Common myeloid progenitor, CD34-positive (primary cell): ENCODE results near the gene LNP1.

Experiments used
- CTCF ChIA-PET: fragments of 350-600 bp; sonication (Branson Sonifier 250); formaldehyde crosslinking; loops from one replicate; lab custom pipeline; 2021; ENCODE audit warnings: antibody characterized with exemption; lab: Charles Lee
- POLR2A ChIA-PET: fragments of 350-600 bp; sonication (Branson Sonifier 250); formaldehyde crosslinking; loops from one replicate; lab custom pipeline; 2021; ENCODE audit warnings: antibody characterized with exemption; lab: Charles Lee
- DNase-seq, 3 donors: peaks; one replicate each; pipeline versions ENCODE4 v3.0.0 to v3.0.0-alpha.2; 2013
- H3K27ac ChIP-seq, 2 experiments: 1 replicate in 1 of 2; 2 replicates in 1 of 2; pipeline ENCODE4 v1.7.0; 2013; ENCODE audit warnings: inconsistent platforms in 2 of 2, low read length in 2 of 2, mild to moderate bottlenecking in 2 of 2, low read depth in 1 of 2, moderate library complexity in 1 of 2; ENCODE audit not compliant: severe bottlenecking in 2 of 2, insufficient read depth in 1 of 2, poor library complexity in 1 of 2
- H3K27me3 ChIP-seq, 5 experiments: replicated peaks in 2 of 5; 1 replicate in 3 of 5; 2 replicates in 2 of 5; pipeline versions ENCODE4 v1.6.1 to v1.7.0; 2013; ENCODE audit warnings: low read length in 4 of 5, mild to moderate bottlenecking in 2 of 5, moderate library complexity in 2 of 5, inconsistent platforms in 1 of 5; ENCODE audit not compliant: insufficient read depth in 5 of 5, control insufficient read depth in 4 of 5
- H3K36me3 ChIP-seq, 4 experiments: 1 replicate in 2 of 4; 2 replicates in 2 of 4; pipeline versions ENCODE4 v1.6.1 to v1.7.0; 2013; ENCODE audit warnings: low read length in 3 of 4, control low read depth in 1 of 4, mild to moderate bottlenecking in 1 of 4; ENCODE audit not compliant: control insufficient read depth in 4 of 4, insufficient read depth in 4 of 4
- H3K4me1 ChIP-seq, 4 experiments: 1 replicate in 3 of 4; 2 replicates in 1 of 4; pipeline versions ENCODE4 v1.6.1 to v1.7.1; 2013; ENCODE audit warnings: low read length in 3 of 4, mild to moderate bottlenecking in 3 of 4, control low read depth in 1 of 4, inconsistent platforms in 1 of 4, moderate library complexity in 1 of 4; ENCODE audit not compliant: control insufficient read depth in 4 of 4, insufficient read depth in 4 of 4; ENCODE audit errors: control extremely low read depth in 1 of 4
- H3K4me3 ChIP-seq, 7 experiments: 1 replicate in 4 of 7; 2 replicates in 3 of 7; pipeline versions ENCODE4 v1.5.1 to v1.7.0; 2013; ENCODE audit warnings: mild to moderate bottlenecking in 7 of 7, low read length in 6 of 7, moderate library complexity in 6 of 7, inconsistent platforms in 2 of 7, low read depth in 2 of 7, control low read depth in 1 of 7; ENCODE audit not compliant: insufficient read depth in 4 of 7, control insufficient read depth in 1 of 7; ENCODE audit errors: extremely low read depth in 1 of 7
- H3K9me3 ChIP-seq, 5 experiments: 1 replicate in 4 of 5; 2 replicates in 1 of 5; pipeline versions ENCODE4 v1.6.1 to v1.7.1; 2013; ENCODE audit warnings: low read length in 4 of 5, mild to moderate bottlenecking in 2 of 5, inconsistent platforms in 1 of 5, low read depth in 1 of 5, moderate library complexity in 1 of 5; ENCODE audit not compliant: control insufficient read depth in 4 of 5, insufficient read depth in 2 of 5; ENCODE audit errors: control extremely low read depth in 1 of 5
- WGBS: methylation state at CpG from one replicate; pipeline ENCODE4 v1.1.5; 2013; ENCODE audit not compliant: insufficient coverage; 5-methylcytosine and 5-hydroxymethylcytosine counted together

The LNP1 gene

GRCh38 chr3:100500320-100500880, 99.1 kb downstream of the LNP1 start:
- H3K9me3 ChIP-seq = no peaks in the 10 kb centered on the region
- ChIA-PET POLR2A (no interaction called here), CTCF (no interaction called here)
- WGBS = 82% methylated on average over 8 of the region's 8 CpGs
- peak in 2 of 3 donors; percentile 17 to 38 for DNase-seq
- H3K4me1 ChIP-seq = peaks cover 0 to 14% (median 5%) of the 10 kb centered on the region in 4 experiments
- no peaks in the 10 kb centered on the region for H3K27me3 ChIP-seq
- H3K27ac ChIP-seq = no peak overlapping the region
- no peaks in the 10 kb centered on the region for H3K36me3 ChIP-seq
- no peak overlapping the region for H3K4me3 ChIP-seq

- Histone ChIP-seq H3K27ac (no peak overlapping the region), H3K4me3 (no peak overlapping the region), H3K4me1 (peaks cover 0 to 9% (median 6%) of the 10 kb centered on the region in 4 experiments), H3K36me3 (no peaks in the 10 kb centered on the region), H3K27me3 (no peaks in the 10 kb centered on the region), H3K9me3 (peaks cover 0 to 2% (median 0%) of the 10 kb centered on the region in 5 experiments)
- no peak for DNase-seq
- CTCF ChIA-PET = no interaction called here
- WGBS = no CpG with 5 or more reads among the region's 1 CpG
- POLR2A ChIA-PET = no interaction called here
These were observed 102.1 kb downstream of the LNP1 start for GRCh38 chr3:100503448-100503847.
